ENCODE measurements around the gene NKIRAS2. TPM values are rescaled to one million over a fixed set of nuclear protein-coding genes. Genes with fewer than 3 reads are reported as not detected.

Gene NKIRAS2
- polyA plus RNA-seq, 1 donor from 2014 or later = 60.2 TPM

GRCh38 chr17:41974031-41974430, 45.9 kb upstream of the NKIRAS2 start:
- Histone ChIP-seq H3K9ac (ENCODE audit: low read length) (no peak overlapping the region), H2AFZ (ENCODE audit: low read depth, low read length) (no peak overlapping the region), H3K9me2 (ENCODE audit: insufficient read depth, low read length) (no peaks in the 10 kb centered on the region), H4K20me1 (ENCODE audit: insufficient read depth) (no peaks in the 10 kb centered on the region), H3K27ac (ENCODE audit: low read length) (no peak overlapping the region), H3K4me3 (ENCODE audit: low read length) (no peak overlapping the region), H3K79me2 (replicated peaks; ENCODE audit: insufficient read depth, low read length) (peaks cover 4% of the 10 kb centered on the region), H3K36me3 (ENCODE audit: insufficient read depth, low read length) (peaks cover 6% of the 10 kb centered on the region), H3F3A (ENCODE audit: insufficient read depth, low read length, poor library complexity, severe bottlenecking) (no peaks in the 10 kb centered on the region), H3K9me3 (ENCODE audit: low read length) (no peaks in the 10 kb centered on the region), H3K27me3 (ENCODE audit: insufficient read depth, low read depth, low read length) (no peaks in the 10 kb centered on the region), H3K4me2 (ENCODE audit: low read length) (no peak overlapping the region)
- no peak for TF ChIP-seq REST (IDR thresholded peaks at IDR 0.05; ENCODE audit: borderline replicate concordance)
- no peak for TF ChIP-seq TAF1 (IDR thresholded peaks at IDR 0.05; ENCODE audit: low read depth)
- TF ChIP-seq EZH2 (IDR thresholded peaks at IDR 0.05; ENCODE audit: borderline replicate concordance, insufficient read depth, low read length, poor library complexity, severe bottlenecking) = no peak
- TF ChIP-seq SMC3 (conservative IDR thresholded peaks at IDR 0.05; ENCODE audit: poor library complexity) = no peak
- TF ChIP-seq RAD21 (conservative IDR thresholded peaks at IDR 0.05) = no peak
- no peak for TF ChIP-seq CTCF (IDR thresholded peaks at IDR 0.05; ENCODE audit: poor library complexity, severe bottlenecking)
- TF ChIP-seq EP300 (conservative IDR thresholded peaks at IDR 0.05; ENCODE audit: poor library complexity, severe bottlenecking) = no peak
- TF ChIP-seq MXI1 (conservative IDR thresholded peaks at IDR 0.05; ENCODE audit: poor library complexity, severe bottlenecking) = no peak
- TF ChIP-seq POLR2AphosphoS5 (IDR thresholded peaks at IDR 0.05) = no peak

- Histone ChIP-seq H3K9me3 (ENCODE audit: low read length) (no peaks in the 10 kb centered on the region), H3K79me2 (replicated peaks; ENCODE audit: insufficient read depth, low read length) (peaks cover 4% of the 10 kb centered on the region), H3K9ac (ENCODE audit: low read length) (no peak overlapping the region), H3K27me3 (ENCODE audit: insufficient read depth, low read depth, low read length) (no peaks in the 10 kb centered on the region), H3K4me3 (ENCODE audit: low read length) (no peak overlapping the region), H4K20me1 (ENCODE audit: insufficient read depth) (no peaks in the 10 kb centered on the region), H3K27ac (ENCODE audit: low read length) (no peak overlapping the region), H3K4me2 (ENCODE audit: low read length) (no peak overlapping the region), H3F3A (ENCODE audit: insufficient read depth, low read length, poor library complexity, severe bottlenecking) (no peaks in the 10 kb centered on the region), H2AFZ (ENCODE audit: low read depth, low read length) (no peak overlapping the region), H3K36me3 (ENCODE audit: insufficient read depth, low read length) (peaks cover 4% of the 10 kb centered on the region), H3K9me2 (ENCODE audit: insufficient read depth, low read length) (no peaks in the 10 kb centered on the region)
- TF ChIP-seq SMC3 (conservative IDR thresholded peaks at IDR 0.05; ENCODE audit: poor library complexity) (no peak), RAD21 (conservative IDR thresholded peaks at IDR 0.05) (no peak)
Measured at GRCh38 chr17:41974658-41975057, 45.2 kb upstream of the NKIRAS2 start.

Measured in neural cell (in vitro differentiated cells).